NCI-H526 (cell line): ENCODE data around the gene CDC20B.
"Not testable (repeated sequence)": the region's sequence is repeated elsewhere in the genome, so short reads cannot be mapped to it uniquely, and the experiment has no call there.

Experiments
- DNase-seq, 2 experiments: peaks; one replicate each; lab custom pipeline; 2025; lab: John Stamatoyannopoulos, UW

The CDC20B gene

DNA sequence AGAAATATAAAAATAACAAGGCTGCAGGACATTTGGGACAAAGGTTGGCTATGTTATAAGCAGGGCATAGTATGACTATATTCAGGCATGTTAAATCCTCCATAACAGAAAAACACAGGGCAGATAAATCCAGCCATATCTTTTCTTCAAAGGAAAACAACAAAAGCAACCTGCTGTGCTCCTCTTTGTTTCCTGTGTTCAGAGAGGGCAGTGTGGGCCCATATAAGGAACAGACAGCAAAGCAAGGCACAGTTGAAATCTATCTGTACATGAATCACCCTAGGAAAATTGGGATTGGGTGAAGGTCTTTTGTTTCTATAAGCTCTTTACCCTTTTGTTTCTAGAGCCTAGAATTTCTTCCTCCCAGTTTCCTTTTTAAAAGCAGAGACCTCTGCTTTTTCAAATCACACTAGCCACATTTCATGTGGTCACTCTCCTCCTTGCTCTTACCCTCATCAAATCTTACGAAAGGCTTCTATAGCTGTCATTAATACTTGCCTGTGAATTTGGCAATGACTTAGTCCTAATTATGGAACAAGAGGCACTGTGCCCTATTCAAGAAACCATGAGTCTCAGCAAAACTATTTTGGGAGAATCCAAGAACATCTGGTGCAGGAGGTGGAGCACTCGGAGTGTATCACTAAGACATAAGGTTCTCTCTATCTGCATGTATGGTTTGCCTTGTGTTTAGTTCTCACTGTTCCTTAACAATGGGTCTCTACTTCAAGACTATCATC, 68.8 kb downstream of the CDC20B start:
- no peak for DNase-seq

DNA sequence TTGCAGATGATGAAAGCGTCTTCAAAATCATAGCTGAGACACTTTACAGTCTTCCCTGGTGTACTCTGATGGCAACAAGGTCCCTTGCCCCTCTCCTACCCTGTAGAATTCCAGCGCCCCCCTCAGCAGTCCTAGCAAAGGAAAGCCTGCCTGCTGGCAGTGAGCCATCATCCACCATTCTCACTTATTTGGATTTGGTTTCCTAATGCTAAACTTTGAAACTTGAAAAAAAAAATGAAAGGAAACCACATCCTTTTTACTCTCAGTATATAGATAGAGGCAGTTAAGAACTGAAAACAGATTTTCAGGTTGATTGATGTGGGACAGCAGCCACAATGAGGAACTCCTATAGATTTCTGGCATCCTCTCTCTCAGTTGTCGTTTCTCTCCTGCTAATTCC, 70.6 kb downstream of the CDC20B start, which contains the start of gene GZMA:
TSS of gene GZMA (plus strand) at position 299 of the 400 bp plus-strand sequence. CDS start at position 336, 37 bp downstream.
- DNase-seq, result no peak

DNA sequence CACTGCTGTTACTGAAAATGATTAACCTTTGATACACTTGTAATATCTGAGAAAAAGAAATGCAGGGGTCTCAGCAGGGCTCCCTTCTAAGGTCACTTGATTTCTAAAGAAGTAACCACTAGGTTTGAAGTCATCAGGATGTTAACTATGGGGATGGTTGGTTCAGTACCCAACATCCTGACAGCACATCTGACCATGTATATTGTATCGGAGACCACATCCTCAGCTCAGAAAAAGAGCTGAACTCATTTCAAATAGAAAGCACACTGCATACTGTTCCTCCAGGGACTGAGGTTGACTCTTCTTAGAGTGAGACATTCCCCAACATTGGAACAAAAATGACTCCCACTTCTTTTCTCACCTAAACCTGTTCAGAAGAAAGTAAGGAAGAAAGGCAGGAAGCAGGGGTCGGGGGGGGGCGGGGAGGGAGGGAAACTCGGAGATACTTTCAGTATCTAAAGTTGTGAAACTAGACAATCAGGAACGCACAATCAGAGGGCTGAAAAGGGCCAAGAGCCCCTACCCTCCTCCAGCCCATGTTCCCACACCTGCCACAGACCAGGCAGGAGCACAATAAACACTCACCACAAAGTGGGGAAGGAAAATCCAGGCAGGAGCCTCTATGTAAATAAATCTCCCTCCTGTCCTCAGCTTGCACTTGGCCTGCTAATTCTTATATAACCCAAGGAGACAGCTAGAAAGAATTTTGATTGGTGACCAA, 71.3 kb downstream of the CDC20B start:
- no peak for DNase-seq

GRCh38 chr5:55101148-55101547, 71.8 kb downstream of the CDC20B start:
- DNase-seq, result not testable (repeated sequence)

- no peak for DNase-seq
Measured at GRCh38 chr5:55096861-55097260, 76.1 kb downstream of the CDC20B start.

GRCh38 chr5:55096182-55096581, 76.8 kb downstream of the CDC20B start:
- DNase-seq, result no peak

DNA sequence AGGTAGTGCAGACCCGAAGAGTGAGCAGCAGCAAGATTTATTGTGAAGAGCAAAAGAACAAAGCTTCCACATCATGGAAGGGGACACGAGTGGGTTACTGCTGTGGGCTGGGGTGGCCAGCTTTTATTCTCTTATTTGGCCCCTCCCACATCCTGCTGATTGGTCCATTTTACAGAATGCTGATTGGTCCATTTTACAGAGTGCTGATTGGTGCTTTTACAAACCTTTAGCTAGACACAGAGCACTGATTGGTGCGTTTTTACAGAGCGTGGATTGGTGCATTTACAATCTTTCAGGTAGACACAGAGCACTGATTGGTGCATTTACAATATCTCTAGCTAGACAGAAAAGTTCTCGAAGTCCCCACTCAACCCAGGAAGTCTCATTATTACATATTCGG, 82.0 kb downstream of the CDC20B start:
- DNase-seq, result not testable (repeated sequence)

DNA sequence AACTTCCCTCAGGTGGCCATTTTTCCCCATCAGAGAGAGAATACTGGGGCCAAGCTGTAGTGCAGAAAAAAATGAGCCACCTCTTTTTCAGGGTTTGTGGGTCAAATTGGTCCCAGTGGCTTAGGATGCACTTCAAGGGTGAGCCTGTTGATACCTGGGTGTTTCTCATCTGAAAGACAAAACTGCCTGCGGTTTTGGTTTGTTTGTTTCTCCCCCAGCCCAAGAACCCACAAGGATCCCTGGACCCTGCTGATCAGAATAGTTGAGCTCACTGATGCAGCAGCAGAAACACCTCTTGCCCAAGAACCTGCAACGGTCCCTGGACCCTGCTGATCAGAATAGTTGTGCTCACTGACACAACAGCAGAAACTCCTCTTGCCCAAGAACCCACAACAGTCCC, 83.7 kb downstream of the CDC20B start:
- not testable (repeated sequence) for DNase-seq

- no peak for DNase-seq
Measured at GRCh38 chr5:55081541-55081940, 91.4 kb downstream of the CDC20B start.

- DNase-seq, result no peak
Measured at GRCh38 chr5:55073211-55073610, 99.8 kb downstream of the CDC20B start.

- DNase-seq, result no peak
Measured at GRCh38 chr5:55072666-55073065, 100.3 kb downstream of the CDC20B start.

DNA sequence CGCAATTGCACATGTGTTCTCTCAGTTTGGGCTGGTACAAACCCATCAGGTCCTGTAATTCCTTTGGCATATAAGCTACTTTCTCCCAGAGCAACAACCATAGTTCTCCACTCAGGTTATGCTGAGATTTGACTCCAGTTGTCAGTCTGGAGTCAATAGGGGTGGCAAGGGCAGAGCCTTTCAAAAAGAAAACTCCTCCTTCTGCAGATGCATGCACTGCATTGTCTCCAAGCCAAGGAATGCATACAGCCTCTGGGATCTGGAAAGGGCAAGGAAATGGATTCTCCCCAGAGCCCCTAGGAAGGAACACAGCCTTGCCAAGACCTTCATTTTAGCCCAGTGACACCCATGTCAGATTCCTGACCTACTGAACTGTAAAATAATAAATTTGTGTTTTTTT, 101.6 kb downstream of the CDC20B start:
- DNase-seq, result no peak

DNA sequence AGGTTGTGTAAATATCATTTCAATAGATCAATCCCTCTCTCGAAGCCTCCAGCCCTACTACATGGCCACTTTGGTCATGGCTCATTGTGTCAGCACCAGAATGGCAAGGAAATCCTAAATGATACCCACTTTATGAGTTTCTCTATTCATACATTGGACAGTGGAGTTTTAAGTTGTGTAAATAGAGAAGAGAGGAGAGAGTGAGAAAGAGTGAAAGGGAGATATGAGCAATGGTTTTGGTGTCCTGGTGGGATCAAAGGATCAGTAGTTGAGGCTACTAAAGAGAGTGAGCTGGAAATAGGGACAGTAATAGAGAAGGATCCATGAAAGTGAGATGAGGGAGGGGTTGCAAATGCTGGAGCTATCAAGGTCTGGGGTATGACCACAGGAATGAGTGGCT, 102.0 kb downstream of the CDC20B start:
- DNase-seq, result no peak

DNA sequence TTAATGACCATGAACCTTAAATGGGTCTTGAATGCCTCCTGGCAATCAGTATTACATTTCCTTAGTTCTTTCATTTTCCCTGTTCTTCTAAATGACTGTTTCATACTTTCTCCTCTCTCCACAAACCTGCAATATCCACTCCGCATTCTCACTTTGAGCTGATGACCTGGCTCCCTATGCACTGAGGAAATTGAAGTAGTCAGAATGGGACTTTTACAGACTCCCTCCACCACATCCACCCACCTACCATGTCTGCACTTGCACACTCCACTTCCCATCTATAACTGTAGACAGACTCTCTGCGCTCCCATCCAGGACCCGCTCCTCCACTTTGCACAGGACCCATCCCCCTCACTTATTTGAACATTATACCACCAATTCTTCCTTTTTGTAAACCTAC, 106.7 kb downstream of the CDC20B start:
- no peak for DNase-seq

GRCh38 chr5:55064523-55064922, 108.5 kb downstream of the CDC20B start:
- DNase-seq, result no peak

GRCh38 chr5:55063899-55064298, 109.1 kb downstream of the CDC20B start:
- no peak for DNase-seq

DNA sequence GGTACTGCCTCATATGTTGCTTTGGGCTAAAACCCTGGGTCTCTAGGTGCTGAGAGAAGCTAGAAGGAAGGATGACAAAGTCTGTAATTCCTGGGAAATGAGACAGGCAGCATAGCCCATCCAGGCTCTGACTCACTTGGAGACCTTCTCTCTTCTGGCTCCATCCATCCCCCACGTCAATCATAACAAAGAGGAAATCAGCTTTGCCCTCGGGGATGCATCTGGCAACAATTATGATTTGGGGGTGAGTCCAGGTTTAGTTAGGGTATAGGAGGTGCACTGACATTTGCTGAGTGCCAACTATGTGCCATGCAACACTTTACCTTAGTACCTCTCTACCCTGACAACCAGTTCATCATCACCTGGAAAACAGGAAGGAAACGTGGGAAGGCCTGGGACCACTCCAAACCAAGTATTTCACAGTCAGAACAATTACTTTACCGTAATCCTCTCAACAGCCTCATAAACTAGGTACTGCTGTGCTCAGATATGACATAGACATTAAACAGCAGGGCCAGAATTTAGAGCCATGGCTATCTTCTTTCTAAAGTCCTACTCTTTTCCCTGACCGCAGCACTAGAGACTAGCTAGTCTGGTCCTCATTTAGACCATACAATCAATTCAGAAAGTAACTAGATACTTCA, 109.6 kb downstream of the CDC20B start:
- no peak for DNase-seq
